Measurements from ENCODE around the gene TRIM41.

Gene TRIM41

DNA sequence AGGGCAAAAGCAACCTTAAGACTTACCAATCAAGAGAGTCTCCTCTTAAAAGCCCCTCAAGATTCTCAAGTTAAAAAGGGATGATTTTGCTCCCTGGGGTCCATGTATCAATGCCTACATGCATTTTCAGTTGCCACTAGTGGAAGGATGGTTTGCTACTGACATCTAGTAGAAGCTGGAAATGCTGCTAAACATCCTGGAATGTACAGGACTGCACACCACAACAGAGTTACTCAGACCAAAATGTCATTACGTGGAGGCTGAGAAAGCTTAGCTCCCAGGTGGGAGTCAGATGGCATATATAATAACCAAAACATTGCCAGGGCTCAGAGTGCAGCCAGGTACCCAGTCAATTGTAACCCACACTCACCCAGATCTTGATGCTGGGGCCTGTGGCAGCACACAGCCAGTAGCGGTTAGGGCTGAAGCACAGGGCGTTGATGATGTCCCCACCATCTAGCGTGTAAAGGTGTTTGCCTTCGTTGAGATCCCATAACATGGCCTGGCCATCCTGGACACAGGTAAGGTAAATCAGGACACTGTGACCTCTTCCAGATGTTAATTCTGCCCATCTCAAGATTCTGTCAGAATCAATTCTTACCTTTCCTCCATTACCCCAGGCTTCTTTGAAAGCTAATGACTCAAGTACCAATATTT lies 14.8 kb downstream of the TRIM41 start:
- H3K4me1 ChIP-seq (ENCODE audit: control insufficient read depth, insufficient read depth, low read length): peaks cover 4% of the 10 kb centered on the region

DNA sequence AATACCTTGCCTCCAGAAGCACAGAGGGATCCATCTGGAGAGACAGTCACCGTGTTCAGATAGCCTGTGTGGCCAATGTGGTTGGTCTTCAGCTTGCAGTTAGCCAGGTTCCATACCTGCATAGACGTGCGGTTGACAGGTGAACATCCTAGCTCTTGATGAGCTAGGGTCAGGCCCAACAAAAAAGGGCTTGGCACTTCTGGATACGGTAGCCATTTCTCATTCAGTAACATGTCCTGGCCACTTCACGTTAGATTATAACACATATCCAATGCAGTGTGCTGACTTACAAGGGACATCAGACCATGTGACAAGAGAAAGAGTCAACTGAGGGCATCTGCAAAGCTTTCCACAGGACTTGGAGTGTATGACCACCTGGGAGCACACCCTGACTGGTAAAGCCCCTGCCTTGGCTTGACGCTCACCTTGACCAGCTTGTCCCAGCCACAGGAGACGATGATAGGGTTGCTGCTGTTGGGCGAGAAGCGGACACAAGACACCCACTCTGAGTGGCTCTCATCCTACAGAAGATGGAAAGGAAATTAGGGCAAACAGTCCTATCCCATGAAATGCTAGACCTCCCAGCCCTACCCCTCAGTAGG lies 16.1 kb downstream of the TRIM41 start:
- Histone ChIP-seq H3K36me3 (ENCODE audit: control insufficient read depth, insufficient read depth, low read length) (peaks cover 78% of the 10 kb centered on the region), H3K9ac (ENCODE audit: low read depth, low read length) (no peak overlapping the region), H3K4me1 (ENCODE audit: control insufficient read depth, insufficient read depth, low read length) (peaks cover 4% of the 10 kb centered on the region), H3K9me3 (ENCODE audit: control insufficient read depth, insufficient read depth, low read length) (no peaks in the 10 kb centered on the region), H3K27me3 (ENCODE audit: control insufficient read depth, insufficient read depth, low read length) (no peaks in the 10 kb centered on the region), H3K4me3 (ENCODE audit: low read depth, low read length) (no peak overlapping the region)

More for the DNA sequence above, 14.8 kb downstream of the TRIM41 start:
- no peak overlapping the region for H3K4me3 ChIP-seq (ENCODE audit: low read depth, low read length)
- no peak overlapping the region for H3K9ac ChIP-seq (ENCODE audit: low read depth, low read length)
- peaks cover 76% of the 10 kb centered on the region for H3K36me3 ChIP-seq (ENCODE audit: control insufficient read depth, insufficient read depth, low read length)
- H3K9me3 ChIP-seq (ENCODE audit: control insufficient read depth, insufficient read depth, low read length): no peaks in the 10 kb centered on the region
- no peaks in the 10 kb centered on the region for H3K27me3 ChIP-seq (ENCODE audit: control insufficient read depth, insufficient read depth, low read length)

DNA sequence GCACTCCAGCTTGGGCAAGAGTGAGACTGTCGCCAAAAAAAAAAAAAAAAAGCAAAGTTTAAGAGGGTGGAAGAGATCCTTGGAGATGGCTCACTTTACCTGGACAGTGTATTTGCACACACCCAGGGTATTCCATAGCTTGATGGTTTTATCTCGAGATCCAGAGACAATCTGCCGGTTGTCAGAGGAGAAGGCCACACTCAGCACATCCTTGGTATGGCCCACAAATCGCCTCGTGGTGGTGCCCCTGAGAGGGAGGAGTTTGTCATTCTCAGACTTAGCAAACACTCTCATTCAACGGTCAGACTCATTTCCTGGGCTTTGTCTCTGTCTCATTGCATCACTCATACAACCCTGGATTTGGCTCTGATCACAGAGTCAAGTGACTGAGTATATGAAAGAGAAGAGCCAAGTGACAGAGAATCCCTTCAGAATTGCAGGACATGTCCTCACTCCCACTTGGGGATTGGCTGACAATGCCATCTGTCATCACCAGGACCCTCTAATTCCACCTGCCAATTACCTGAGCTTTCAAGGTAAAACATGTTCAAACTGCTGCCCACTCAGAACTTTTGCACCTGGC lies 18.4 kb downstream of the TRIM41 start:
- H3K4me3 ChIP-seq (ENCODE audit: low read depth, low read length): peak overlapping the region; percentile 97
- no peaks in the 10 kb centered on the region for H3K9me3 ChIP-seq (ENCODE audit: control insufficient read depth, insufficient read depth, low read length)
- H3K27me3 ChIP-seq (ENCODE audit: control insufficient read depth, insufficient read depth, low read length): no peaks in the 10 kb centered on the region
- H3K4me1 ChIP-seq (ENCODE audit: control insufficient read depth, insufficient read depth, low read length): peaks cover 4% of the 10 kb centered on the region
- H3K9ac ChIP-seq (ENCODE audit: low read depth, low read length): peak overlapping the region; percentile 97
- H3K36me3 ChIP-seq (ENCODE audit: control insufficient read depth, insufficient read depth, low read length): peaks cover 66% of the 10 kb centered on the region

DNA sequence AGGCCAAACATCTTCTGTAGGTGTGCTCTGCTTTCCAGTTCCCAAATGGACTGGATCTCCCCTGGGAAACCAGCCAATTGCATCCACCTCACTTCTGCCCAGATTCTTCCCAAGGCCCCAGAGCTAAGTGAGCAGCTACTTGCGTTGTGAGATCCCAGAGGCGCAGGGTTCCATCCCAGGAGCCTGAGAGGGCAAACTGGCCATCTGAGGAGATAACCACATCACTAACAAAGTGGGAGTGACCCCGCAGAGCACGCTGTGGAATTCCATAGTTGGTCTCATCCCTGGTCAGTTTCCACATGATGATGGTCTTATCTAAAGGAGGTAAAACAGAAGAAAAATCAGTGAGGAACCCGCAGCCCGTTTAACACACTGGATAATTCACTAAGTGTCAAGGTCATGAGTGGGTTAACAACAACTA lies 19.0 kb downstream of the TRIM41 start:
- peak overlapping the region; percentile 97 for H3K4me3 ChIP-seq (ENCODE audit: low read depth, low read length)
- no peaks in the 10 kb centered on the region for H3K27me3 ChIP-seq (ENCODE audit: control insufficient read depth, insufficient read depth, low read length)
- peaks cover 61% of the 10 kb centered on the region for H3K36me3 ChIP-seq (ENCODE audit: control insufficient read depth, insufficient read depth, low read length)
- no peaks in the 10 kb centered on the region for H3K9me3 ChIP-seq (ENCODE audit: control insufficient read depth, insufficient read depth, low read length)
- peaks cover 4% of the 10 kb centered on the region for H3K4me1 ChIP-seq (ENCODE audit: control insufficient read depth, insufficient read depth, low read length)
- H3K9ac ChIP-seq (ENCODE audit: low read depth, low read length): peak overlapping the region; percentile 97

DNA sequence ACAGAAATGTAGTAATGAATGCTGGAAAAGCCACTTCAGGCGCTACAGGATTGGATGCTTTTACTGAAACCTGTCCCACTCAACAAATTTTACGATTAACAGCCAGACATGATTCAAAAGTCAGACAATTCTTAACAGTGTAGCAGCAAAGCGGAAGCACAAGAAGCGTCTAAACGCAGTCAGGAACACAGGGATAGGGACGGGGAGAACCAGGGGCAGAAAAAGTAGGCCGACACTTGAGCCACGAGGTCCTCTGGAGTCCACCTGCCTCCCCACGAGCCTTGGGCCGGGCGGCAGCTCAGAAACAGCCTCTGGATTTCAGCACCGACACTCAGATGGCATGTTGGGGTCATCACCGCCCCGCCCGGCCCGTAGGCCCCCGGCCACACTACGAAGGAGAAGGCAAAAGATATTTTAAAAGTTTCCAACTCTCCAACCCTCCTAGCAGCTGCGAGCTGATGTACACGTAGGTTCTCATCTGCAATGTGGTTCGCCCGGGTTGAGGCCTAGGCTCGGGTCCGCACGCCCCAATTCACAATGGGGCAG lies 20.0 kb downstream of the TRIM41 start:
- H3K27me3 ChIP-seq (ENCODE audit: control insufficient read depth, insufficient read depth, low read length): no peaks in the 10 kb centered on the region
- H3K36me3 ChIP-seq (ENCODE audit: control insufficient read depth, insufficient read depth, low read length): peaks cover 55% of the 10 kb centered on the region
- no peaks in the 10 kb centered on the region for H3K9me3 ChIP-seq (ENCODE audit: control insufficient read depth, insufficient read depth, low read length)
- peak overlapping the region; percentile 97 for H3K4me3 ChIP-seq (ENCODE audit: low read depth, low read length)
- peak overlapping the region; percentile 97 for H3K9ac ChIP-seq (ENCODE audit: low read depth, low read length)
- peaks cover 4% of the 10 kb centered on the region for H3K4me1 ChIP-seq (ENCODE audit: control insufficient read depth, insufficient read depth, low read length)

DNA sequence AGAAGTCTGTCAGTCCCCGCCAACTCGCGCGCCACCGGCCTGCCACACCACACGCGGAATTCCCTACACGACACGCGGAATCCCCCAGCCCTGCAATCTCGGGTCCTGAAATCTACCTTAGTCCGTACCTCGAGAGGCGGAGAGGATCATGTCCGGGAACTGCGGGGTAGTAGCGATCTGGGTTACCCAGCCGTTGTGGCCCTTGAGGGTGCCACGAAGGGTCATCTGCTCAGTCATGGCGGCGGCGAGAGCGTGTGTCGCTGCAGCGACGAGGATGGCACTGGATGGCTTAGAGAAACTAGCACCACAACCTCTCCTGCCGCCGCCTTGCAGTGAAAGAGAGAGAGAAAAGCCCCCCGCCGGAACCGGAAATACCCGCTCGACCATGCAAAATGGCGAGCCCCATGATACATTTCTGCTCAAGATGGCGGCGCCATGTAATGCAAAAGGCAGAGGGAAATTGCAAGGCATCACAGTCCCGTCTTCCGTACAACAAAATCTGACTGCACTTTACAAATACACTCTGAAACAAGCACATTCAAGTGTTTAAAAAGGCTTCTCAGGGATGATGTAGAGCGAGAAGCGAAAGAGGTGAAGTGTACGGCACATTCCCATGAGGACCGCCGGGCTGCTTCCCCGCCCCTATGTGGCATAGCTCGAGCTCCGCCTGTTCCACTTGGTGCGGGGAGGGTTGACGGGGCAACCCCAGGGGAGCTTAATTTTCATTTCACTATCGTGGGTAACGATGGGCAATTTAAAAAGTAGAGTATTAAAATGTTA lies 20.7 kb downstream of the TRIM41 start, which contains the start of gene RACK1:
TSS of gene RACK1 (minus strand) at position 343 of the 780 bp plus-strand sequence. CDS start at position 237, 106 bp downstream.
- H3K27me3 ChIP-seq (ENCODE audit: control insufficient read depth, insufficient read depth, low read length): no peaks in the 10 kb centered on the region
- H3K9me3 ChIP-seq (ENCODE audit: control insufficient read depth, insufficient read depth, low read length): no peaks in the 10 kb centered on the region
- H3K36me3 ChIP-seq (ENCODE audit: control insufficient read depth, insufficient read depth, low read length): peaks cover 49% of the 10 kb centered on the region
- H3K4me3 ChIP-seq (ENCODE audit: low read depth, low read length): peak within 1 kb of the TSS; percentile 97
- H3K9ac ChIP-seq (ENCODE audit: low read depth, low read length): peak within 1 kb of the TSS; percentile 97
- peaks cover 4% of the 10 kb centered on the region for H3K4me1 ChIP-seq (ENCODE audit: control insufficient read depth, insufficient read depth, low read length)

DNA sequence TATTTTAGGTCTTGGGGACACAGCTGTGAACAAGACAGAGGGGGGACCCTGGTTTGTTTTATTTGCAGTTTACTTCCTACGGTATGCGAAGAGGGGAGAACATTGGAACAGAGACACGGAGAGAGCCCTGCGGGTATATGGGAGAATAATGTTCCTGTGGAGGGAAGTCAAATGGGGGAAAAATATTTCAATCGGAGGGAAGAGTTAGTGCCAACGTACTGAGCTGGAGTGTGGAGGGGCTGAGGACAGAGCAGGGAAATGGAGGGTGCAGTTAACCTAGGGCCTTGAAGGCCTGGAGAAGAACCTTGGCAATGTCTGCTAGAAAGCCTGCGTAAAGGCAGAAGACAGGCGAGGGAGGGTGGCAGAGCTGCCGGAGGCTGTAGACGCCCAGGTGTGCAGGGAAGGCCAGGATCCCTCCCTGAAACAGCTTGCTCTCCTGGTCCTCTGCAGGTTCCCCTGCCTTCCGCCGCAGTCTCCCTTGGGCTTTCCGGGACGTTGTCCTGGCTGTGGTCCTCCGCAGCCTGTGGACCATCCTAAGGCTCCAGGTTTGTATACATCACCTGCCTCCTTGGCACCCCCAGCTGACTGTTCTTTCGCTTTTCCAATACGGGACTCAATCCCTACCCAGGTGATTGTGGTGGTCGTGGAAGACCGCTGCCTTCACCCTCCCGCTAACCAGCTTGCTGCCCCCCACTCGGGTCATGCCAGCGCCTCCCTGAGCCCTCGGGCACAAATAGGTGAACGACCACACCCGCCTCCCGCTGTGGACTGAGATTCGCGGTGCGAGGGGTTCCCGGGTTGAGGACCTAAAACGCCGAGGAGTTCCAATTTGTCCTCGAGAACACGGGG lies 22.6 kb downstream of the TRIM41 start:
- H3K27me3 ChIP-seq (ENCODE audit: control insufficient read depth, insufficient read depth, low read length): no peaks in the 10 kb centered on the region
- no peaks in the 10 kb centered on the region for H3K9me3 ChIP-seq (ENCODE audit: control insufficient read depth, insufficient read depth, low read length)
- peak overlapping the region; percentile 100 for H3K9ac ChIP-seq (ENCODE audit: low read depth, low read length)
- H3K4me1 ChIP-seq (ENCODE audit: control insufficient read depth, insufficient read depth, low read length): peaks cover 4% of the 10 kb centered on the region
- H3K4me3 ChIP-seq (ENCODE audit: low read depth, low read length): peak overlapping the region; percentile 99
- peaks cover 32% of the 10 kb centered on the region for H3K36me3 ChIP-seq (ENCODE audit: control insufficient read depth, insufficient read depth, low read length)

DNA sequence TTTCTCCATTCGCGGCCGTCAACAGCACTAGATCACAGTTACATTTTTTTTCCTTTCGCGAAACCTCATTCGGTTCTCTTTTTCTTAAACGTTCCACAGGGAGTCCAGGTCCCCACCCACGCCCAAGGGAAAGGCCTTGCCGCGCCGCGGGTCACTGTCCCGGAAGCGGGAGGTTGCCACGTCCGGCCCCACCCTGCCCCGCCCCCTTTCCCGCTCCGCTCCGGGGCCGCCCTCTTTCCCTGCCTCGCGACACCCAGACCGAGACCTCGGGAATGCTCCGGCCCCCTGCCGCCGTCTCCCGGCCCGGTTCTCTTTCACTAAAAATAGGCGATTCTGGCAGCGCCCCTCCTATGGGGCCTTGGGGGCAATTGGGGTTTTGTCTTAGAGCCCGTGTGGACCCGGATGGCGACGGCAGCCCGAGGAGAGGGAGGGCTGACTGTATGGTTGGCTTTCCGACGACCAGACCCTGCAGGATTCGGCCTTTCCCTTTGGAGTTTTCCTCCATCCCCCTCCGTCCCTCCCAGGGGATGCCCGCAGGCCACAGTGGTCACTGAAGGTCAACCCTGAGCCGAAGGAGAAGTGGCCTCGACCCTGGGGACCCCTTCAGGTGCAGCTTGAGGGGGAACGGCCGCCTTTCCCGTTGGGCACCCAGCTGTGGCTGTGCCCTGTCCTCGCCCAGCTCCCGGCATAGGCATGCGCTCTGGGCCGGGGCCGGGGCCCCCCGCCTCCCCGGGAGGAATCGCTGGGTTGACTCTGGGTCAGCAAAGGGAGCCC lies 23.4 kb downstream of the TRIM41 start:
- peaks cover 26% of the 10 kb centered on the region for H3K36me3 ChIP-seq (ENCODE audit: control insufficient read depth, insufficient read depth, low read length)
- no peaks in the 10 kb centered on the region for H3K9me3 ChIP-seq (ENCODE audit: control insufficient read depth, insufficient read depth, low read length)
- no peaks in the 10 kb centered on the region for H3K27me3 ChIP-seq (ENCODE audit: control insufficient read depth, insufficient read depth, low read length)
- H3K4me3 ChIP-seq (ENCODE audit: low read depth, low read length): peak overlapping the region; percentile 99
- H3K4me1 ChIP-seq (ENCODE audit: control insufficient read depth, insufficient read depth, low read length): peaks cover 4% of the 10 kb centered on the region
- peak overlapping the region; percentile 100 for H3K9ac ChIP-seq (ENCODE audit: low read depth, low read length)

DNA sequence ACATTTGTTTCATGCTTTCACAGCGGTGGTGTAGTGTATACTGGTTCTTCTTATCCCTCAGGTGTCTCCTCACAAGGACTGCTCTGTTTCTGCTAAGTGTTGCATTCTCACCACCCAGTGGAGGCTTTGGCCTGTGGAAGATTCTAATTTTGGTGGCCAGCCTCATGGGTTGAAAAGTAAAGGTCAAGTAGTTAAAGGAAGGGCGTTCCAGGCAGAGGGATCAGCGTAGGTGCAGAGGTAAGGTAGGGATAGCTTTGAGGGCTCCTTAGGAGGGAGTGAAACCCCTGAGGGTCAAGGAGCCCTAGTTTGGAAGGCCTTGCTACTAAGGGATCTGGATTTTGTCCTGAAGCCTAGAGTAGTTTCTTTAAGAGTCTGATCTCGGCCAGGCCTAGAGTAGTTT lies 25.2 kb downstream of the TRIM41 start:
- Histone ChIP-seq H3K36me3 (ENCODE audit: control insufficient read depth, insufficient read depth, low read length) (peaks cover 12% of the 10 kb centered on the region), H3K9ac (ENCODE audit: low read depth, low read length) (peak overlapping the region; percentile 92), H3K9me3 (ENCODE audit: control insufficient read depth, insufficient read depth, low read length) (no peaks in the 10 kb centered on the region), H3K4me1 (ENCODE audit: control insufficient read depth, insufficient read depth, low read length) (no peaks in the 10 kb centered on the region), H3K4me3 (ENCODE audit: low read depth, low read length) (peak overlapping the region; percentile 99), H3K27me3 (ENCODE audit: control insufficient read depth, insufficient read depth, low read length) (no peaks in the 10 kb centered on the region)

DNA sequence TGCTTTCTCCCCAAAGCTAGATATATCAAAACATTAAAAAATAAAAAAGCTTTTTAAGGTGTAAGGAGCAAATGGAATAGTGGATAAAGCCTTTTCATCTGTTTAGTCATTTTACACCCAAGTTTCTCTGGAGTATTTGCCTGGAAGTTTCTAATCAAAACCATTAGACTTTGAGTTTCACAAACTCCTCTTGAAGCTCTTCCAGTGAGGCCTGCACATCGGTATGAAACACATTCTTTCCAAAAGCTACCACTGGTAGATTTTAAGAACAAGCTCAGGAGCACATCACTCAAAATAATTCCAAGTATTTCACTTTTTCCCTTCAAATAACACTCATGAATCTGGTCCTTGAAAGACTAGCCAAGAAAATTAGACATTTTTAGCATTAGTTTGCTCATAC lies 32.2 kb downstream of the TRIM41 start:
- H3K9ac ChIP-seq (ENCODE audit: low read depth, low read length): no peak overlapping the region
- H3K27me3 ChIP-seq (ENCODE audit: control insufficient read depth, insufficient read depth, low read length): no peaks in the 10 kb centered on the region
- H3K4me3 ChIP-seq (ENCODE audit: low read depth, low read length): no peak overlapping the region
- H3K9me3 ChIP-seq (ENCODE audit: control insufficient read depth, insufficient read depth, low read length): no peaks in the 10 kb centered on the region
- H3K36me3 ChIP-seq (ENCODE audit: control insufficient read depth, insufficient read depth, low read length): peaks cover 8% of the 10 kb centered on the region
- H3K4me1 ChIP-seq (ENCODE audit: control insufficient read depth, insufficient read depth, low read length): peaks cover 6% of the 10 kb centered on the region
